ENCODE measurements around the gene CASKIN2.

DNA sequence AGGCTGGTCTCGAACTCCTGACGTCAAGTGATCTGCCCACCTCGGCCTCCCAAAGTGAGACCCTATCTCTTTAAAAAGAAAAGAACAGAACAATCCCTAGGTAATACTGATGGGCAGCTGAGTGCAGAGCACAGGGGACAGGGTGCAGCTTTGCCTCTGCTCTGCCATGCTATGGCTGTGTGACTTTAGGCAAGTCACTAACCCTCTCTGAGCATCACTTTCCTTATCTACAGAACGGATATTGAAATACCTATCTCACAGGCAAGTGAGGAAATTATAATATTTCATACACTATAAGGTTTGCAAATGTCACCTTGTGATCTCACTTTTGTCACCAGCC lies 4.1 kb downstream of the CASKIN2 start:
- TF ChIP-seq POLR2A (IDR thresholded peaks at IDR 0.05; ENCODE audit: low read length) (no peak), GATA1 (IDR thresholded peaks at IDR 0.05; ENCODE audit: low read depth, low read length) (no peak)

Measured in erythroblast (primary cell).